Measurements from ENCODE around the gene SCNN1G.
"Not testable (repeated sequence)": the region's sequence is repeated elsewhere in the genome, so short reads cannot be mapped to it uniquely, and the experiment has no call there.

Gene SCNN1G

DNA sequence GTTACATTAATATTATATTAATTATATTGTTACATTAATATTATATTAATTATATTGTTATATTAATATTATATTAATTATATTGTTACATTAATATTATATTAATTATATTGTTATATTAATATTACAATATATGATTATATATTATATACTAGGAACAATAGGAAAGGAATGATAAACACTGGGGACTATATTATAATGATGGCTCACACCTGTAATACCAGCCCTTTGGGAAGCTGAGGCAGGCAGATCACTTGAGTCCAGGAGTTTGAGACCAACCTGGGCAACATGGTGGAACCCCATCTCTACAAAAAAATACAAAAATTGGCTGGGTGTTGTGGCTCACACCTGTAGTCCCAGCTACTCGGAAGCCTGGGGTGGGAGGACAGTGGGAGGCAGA, 71.1 kb downstream of the SCNN1G start:
- DNase-seq (ENCODE audit: low read depth): not testable (repeated sequence)

- DNase-seq (ENCODE audit: low read depth): no peak
Observed at GRCh38 chr16:23254338-23254737, 71.8 kb downstream of the SCNN1G start.

GRCh38 chr16:23255000-23255399, 72.5 kb downstream of the SCNN1G start:
- no peak for DNase-seq (ENCODE audit: low read depth)

- no peak for DNase-seq (ENCODE audit: low read depth)
Observed at GRCh38 chr16:23256440-23256839, 73.9 kb downstream of the SCNN1G start.

DNA sequence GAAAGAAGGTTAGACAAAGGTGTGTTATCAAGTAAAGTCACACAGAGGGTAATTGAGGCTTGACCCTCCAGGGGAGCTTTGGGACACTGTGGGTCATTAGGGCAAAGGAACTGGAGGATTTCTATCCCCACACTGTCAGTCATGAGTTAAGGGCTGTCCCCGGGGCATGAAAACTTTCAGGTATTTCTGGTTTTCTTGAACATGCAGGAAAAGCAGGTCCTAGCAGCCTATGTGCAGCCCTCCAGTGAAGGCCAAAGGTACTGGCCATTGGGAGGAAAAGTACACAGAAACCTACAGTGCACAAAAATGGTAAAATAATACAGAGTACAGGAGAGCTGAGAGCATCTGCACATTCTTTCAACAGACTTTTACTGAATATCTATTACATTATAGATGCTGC, 75.1 kb downstream of the SCNN1G start:
- no peak for DNase-seq (ENCODE audit: low read depth)

DNA sequence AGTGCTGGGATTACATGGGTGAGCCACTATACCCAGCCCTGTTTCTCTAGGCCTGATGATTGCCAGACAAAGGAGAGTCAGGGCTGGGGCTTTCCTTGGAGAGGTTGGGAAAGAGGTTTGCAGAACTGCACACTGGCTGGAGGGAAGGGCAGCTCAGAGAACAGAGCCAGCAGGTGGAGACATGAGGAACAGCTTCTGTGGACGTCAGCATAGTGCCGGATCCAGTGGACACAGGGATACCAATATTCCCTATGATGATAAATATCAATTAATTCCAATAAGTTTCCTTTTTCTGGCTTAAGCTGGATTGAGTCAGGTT, 76.3 kb downstream of the SCNN1G start:
- no peak for DNase-seq (ENCODE audit: low read depth)
